Activated naive CD8-positive, alpha-beta T cell treated with anti-CD3 and anti-CD28 coated beads, Interleukin-2, amount 10 ng/mL, durations not matched to agents 7 days and 5 days (primary cell): ENCODE data around the gene STX8. TPM values are rescaled to one million over a fixed set of nuclear protein-coding genes. Genes with fewer than 3 reads are reported as not detected.
"Not testable (repeated sequence)": the region's sequence is repeated elsewhere in the genome, so short reads cannot be mapped to it uniquely, and the experiment has no call there.

Experiments
- ATAC-seq: fragments of 150-1000 bp; cut with Tn5 transposase; one replicate; pipeline ENCODE4 v1.10.0; 2021; ENCODE audit warnings: low read depth, moderate library complexity
- POLR2A ChIA-PET: fragments of 350-600 bp; sonication (Branson Sonifier 250); formaldehyde crosslinking; loops from one replicate; lab custom pipeline; 2021; ENCODE audit warnings: antibody characterized with exemption; lab: Charles Lee
- DNase-seq: peaks from one replicate; pipeline ENCODE4 v3.0.0; 2021
- H3K27ac Mint-ChIP-seq: one replicate; pipeline ENCODE4 v1.8.0; 2022; ENCODE audit warnings: mild to moderate bottlenecking, mixed read lengths
- H3K27me3 Mint-ChIP-seq: one replicate; pipeline ENCODE4 v1.8.0; 2022; ENCODE audit warnings: mild to moderate bottlenecking, moderate library complexity, mixed read lengths
- H3K36me3 Mint-ChIP-seq: one replicate; pipeline ENCODE4 v1.8.0; 2021; ENCODE audit warnings: mild to moderate bottlenecking, mixed read lengths
- H3K4me1 Mint-ChIP-seq: one replicate; pipeline ENCODE4 v1.8.0; 2021; ENCODE audit warnings: mixed read lengths
- H3K4me3 Mint-ChIP-seq: one replicate; pipeline ENCODE4 v1.8.0; 2022; ENCODE audit warnings: mild to moderate bottlenecking, moderate library complexity, mixed read lengths
- H3K9me3 Mint-ChIP-seq: one replicate; pipeline ENCODE4 v1.8.0; 2021; ENCODE audit warnings: mixed read lengths
- total RNA-seq, 2 experiments: library from RNA; stranded (reverse); gene quantifications; one replicate each; pipeline ENCODE4 v1.2.3, GENCODE V29; 2021

The STX8 gene, protein sequence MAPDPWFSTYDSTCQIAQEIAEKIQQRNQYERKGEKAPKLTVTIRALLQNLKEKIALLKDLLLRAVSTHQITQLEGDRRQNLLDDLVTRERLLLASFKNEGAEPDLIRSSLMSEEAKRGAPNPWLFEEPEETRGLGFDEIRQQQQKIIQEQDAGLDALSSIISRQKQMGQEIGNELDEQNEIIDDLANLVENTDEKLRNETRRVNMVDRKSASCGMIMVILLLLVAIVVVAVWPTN
- 10 to 100 TPM; 62.6 to 68.9 TPM for total RNA-seq

- H3K27me3 Mint-ChIP-seq, result peaks cover 3% of the 10 kb centered on the region
- peak within 1 kb of the TSS; percentile 87 for H3K27ac Mint-ChIP-seq
- POLR2A ChIA-PET, result interaction anchor here (0.6 to 1.4 kb wide), 5 partner anchors 10 to 1192 kb away, joined by 3 to 6 read pairs (median 3); no protein-coding TSS in a partner anchor
Observed at GRCh38 chr17:9575381-9576101, at the start of gene STX8. STX8 (minus strand) TSS chr17:9575820; CDS start chr17:9575808, 12 bp downstream.

GRCh38 chr17:9622961-9623360, 47.3 kb upstream of the STX8 start:
- Mint-ChIP-seq H3K4me3 (no peak overlapping the region), H3K36me3 (no peaks in the 10 kb centered on the region), H3K27me3 (peaks cover 5% of the 10 kb centered on the region), H3K4me1 (no peaks in the 10 kb centered on the region), H3K9me3 (peaks cover 8% of the 10 kb centered on the region), H3K27ac (no peak overlapping the region)
- POLR2A ChIA-PET, result no interaction called here
- DNase-seq, result no peak
- ATAC-seq, result no peak

More at GRCh38 chr17:9575381-9576101, at the start of gene STX8:
- peak; percentile 86 for ATAC-seq
- peak; percentile 89 for DNase-seq
- peaks cover 12% of the 10 kb centered on the region for H3K4me1 Mint-ChIP-seq
- no peaks in the 10 kb centered on the region for H3K9me3 Mint-ChIP-seq
- peak within 1 kb of the TSS; percentile 100 for H3K4me3 Mint-ChIP-seq
- H3K36me3 Mint-ChIP-seq, result peaks cover 2% of the 10 kb centered on the region

- Mint-ChIP-seq H3K27me3 (no peaks in the 10 kb centered on the region), H3K9me3 (no peaks in the 10 kb centered on the region), H3K36me3 (no peaks in the 10 kb centered on the region), H3K27ac (no peak overlapping the region), H3K4me3 (no peak overlapping the region), H3K4me1 (no peaks in the 10 kb centered on the region)
- DNase-seq (no peak), ATAC-seq (no peak)
- POLR2A ChIA-PET, result no interaction called here
Observed at GRCh38 chr17:9615486-9615885, 39.9 kb upstream of the STX8 start.

GRCh38 chr17:9612006-9612405, 36.4 kb upstream of the STX8 start:
- DNase-seq, result no peak
- no peak for ATAC-seq
- H3K36me3 Mint-ChIP-seq, result no peaks in the 10 kb centered on the region
- H3K27ac Mint-ChIP-seq, result no peak overlapping the region
- H3K27me3 Mint-ChIP-seq, result peaks cover 4% of the 10 kb centered on the region
- POLR2A ChIA-PET, result no interaction called here
- H3K4me1 Mint-ChIP-seq, result no peaks in the 10 kb centered on the region
- H3K4me3 Mint-ChIP-seq, result no peak overlapping the region
- H3K9me3 Mint-ChIP-seq, result no peaks in the 10 kb centered on the region

- POLR2A ChIA-PET, result no interaction called here
- no peak overlapping the region for H3K4me3 Mint-ChIP-seq
- H3K36me3 Mint-ChIP-seq, result no peaks in the 10 kb centered on the region
- H3K27me3 Mint-ChIP-seq, result peaks cover 4% of the 10 kb centered on the region
- no peak overlapping the region for H3K27ac Mint-ChIP-seq
- ATAC-seq (no peak), DNase-seq (no peak)
- no peaks in the 10 kb centered on the region for H3K9me3 Mint-ChIP-seq
- H3K4me1 Mint-ChIP-seq, result no peaks in the 10 kb centered on the region
Observed at GRCh38 chr17:9611557-9611956, 35.9 kb upstream of the STX8 start.

DNA sequence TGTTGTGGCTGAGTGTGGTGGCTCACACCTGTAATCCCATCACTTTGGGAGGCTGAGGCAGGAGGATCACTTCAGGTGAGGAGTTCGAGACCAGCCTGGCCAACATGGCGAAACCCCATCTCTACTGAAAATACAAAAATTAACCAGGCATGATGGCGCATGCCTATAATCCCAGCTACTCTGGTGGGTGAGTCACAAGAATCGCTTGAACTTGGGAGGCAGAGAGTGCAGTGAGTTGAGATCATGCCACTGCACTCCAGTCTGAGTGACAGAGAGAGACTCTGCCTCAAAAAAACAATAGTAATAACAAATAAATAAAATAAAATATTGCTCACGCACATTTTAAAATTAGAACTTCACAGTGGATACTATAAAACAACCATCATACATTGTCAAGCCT, 31.4 kb upstream of the STX8 start:
- H3K27ac Mint-ChIP-seq, DNase-seq, H3K27me3 Mint-ChIP-seq, H3K4me1 Mint-ChIP-seq, ATAC-seq, H3K36me3 Mint-ChIP-seq, H3K4me3 Mint-ChIP-seq, H3K9me3 Mint-ChIP-seq, POLR2A ChIA-PET: not testable (repeated sequence)

- H3K4me3 Mint-ChIP-seq, result no peak overlapping the region
- peaks cover 1% of the 10 kb centered on the region for H3K9me3 Mint-ChIP-seq
- DNase-seq, result no peak
- no peak overlapping the region for H3K27ac Mint-ChIP-seq
- H3K4me1 Mint-ChIP-seq, result no peaks in the 10 kb centered on the region
- POLR2A ChIA-PET, result no interaction called here
- H3K27me3 Mint-ChIP-seq, result peaks cover 8% of the 10 kb centered on the region
- no peak for ATAC-seq
- no peaks in the 10 kb centered on the region for H3K36me3 Mint-ChIP-seq
Observed at GRCh38 chr17:9606453-9606852, 30.8 kb upstream of the STX8 start.

GRCh38 chr17:9604583-9604982, 29.0 kb upstream of the STX8 start:
- H3K27me3 Mint-ChIP-seq, H3K4me1 Mint-ChIP-seq, H3K9me3 Mint-ChIP-seq, ATAC-seq, H3K4me3 Mint-ChIP-seq, H3K36me3 Mint-ChIP-seq, POLR2A ChIA-PET, H3K27ac Mint-ChIP-seq, DNase-seq: not testable (repeated sequence)

GRCh38 chr17:9598661-9599060, 23.0 kb upstream of the STX8 start:
- Mint-ChIP-seq H3K4me3 (no peak overlapping the region), H3K9me3 (no peaks in the 10 kb centered on the region), H3K27me3 (peaks cover 2% of the 10 kb centered on the region), H3K4me1 (no peaks in the 10 kb centered on the region), H3K36me3 (no peaks in the 10 kb centered on the region), H3K27ac (no peak overlapping the region)
- POLR2A ChIA-PET, result no interaction called here
- DNase-seq (no peak), ATAC-seq (no peak)

DNA sequence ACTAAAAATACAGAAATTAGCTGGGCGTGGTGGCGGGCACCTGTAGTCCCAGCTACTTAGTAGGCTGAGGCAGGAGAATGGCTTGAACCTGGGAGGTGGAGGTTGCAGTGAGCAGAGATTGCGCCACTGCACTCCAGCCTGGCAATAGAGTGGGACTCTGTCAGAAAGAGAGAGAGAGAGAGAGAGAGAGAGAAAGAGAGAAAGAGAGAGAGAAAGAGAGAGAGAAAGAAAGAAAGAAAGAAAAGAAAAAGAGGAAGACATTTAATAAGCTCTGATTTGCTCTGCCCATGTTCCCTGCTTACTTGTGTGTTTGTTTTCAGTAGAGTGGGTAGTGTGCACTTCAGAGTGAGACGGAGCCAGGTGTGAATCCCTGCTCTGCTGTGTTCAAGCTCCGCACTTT, 22.0 kb upstream of the STX8 start:
- H3K27ac Mint-ChIP-seq, H3K27me3 Mint-ChIP-seq, DNase-seq, H3K4me3 Mint-ChIP-seq, H3K9me3 Mint-ChIP-seq, ATAC-seq, POLR2A ChIA-PET, H3K36me3 Mint-ChIP-seq, H3K4me1 Mint-ChIP-seq: not testable (repeated sequence)

GRCh38 chr17:9594065-9594464, 18.4 kb upstream of the STX8 start:
- Mint-ChIP-seq H3K4me3 (no peak overlapping the region), H3K27ac (no peak overlapping the region), H3K27me3 (peaks cover 2% of the 10 kb centered on the region), H3K9me3 (peaks cover 3% of the 10 kb centered on the region), H3K4me1 (no peaks in the 10 kb centered on the region), H3K36me3 (no peaks in the 10 kb centered on the region)
- ATAC-seq (no peak), DNase-seq (no peak)
- POLR2A ChIA-PET, result no interaction called here

- H3K36me3 Mint-ChIP-seq, result no peaks in the 10 kb centered on the region
- peaks cover 10% of the 10 kb centered on the region for H3K9me3 Mint-ChIP-seq
- H3K27ac Mint-ChIP-seq, result no peak overlapping the region
- POLR2A ChIA-PET, result no interaction called here
- no peak for ATAC-seq
- H3K4me3 Mint-ChIP-seq, result no peak overlapping the region
- no peaks in the 10 kb centered on the region for H3K4me1 Mint-ChIP-seq
- no peaks in the 10 kb centered on the region for H3K27me3 Mint-ChIP-seq
- DNase-seq, result no peak
Observed at GRCh38 chr17:9587969-9588656, 12.5 kb upstream of the STX8 start.

GRCh38 chr17:9577373-9577709, 1.7 kb upstream of the STX8 start:
- H3K9me3 Mint-ChIP-seq, result no peaks in the 10 kb centered on the region
- POLR2A ChIA-PET, result no interaction called here
- peaks cover 12% of the 10 kb centered on the region for H3K4me1 Mint-ChIP-seq
- no peak for DNase-seq
- ATAC-seq, result no peak
- H3K36me3 Mint-ChIP-seq, result peaks cover 2% of the 10 kb centered on the region
- peaks cover 3% of the 10 kb centered on the region for H3K27me3 Mint-ChIP-seq
- H3K4me3 Mint-ChIP-seq, result peak overlapping the region; percentile 100
- H3K27ac Mint-ChIP-seq, result no peak overlapping the region
